Measurements from ENCODE around the gene C5orf63. TPM values are rescaled to one million over a fixed set of nuclear protein-coding genes. Genes with fewer than 3 reads are reported as not detected.
"Not testable (repeated sequence)": the region's sequence is repeated elsewhere in the genome, so short reads cannot be mapped to it uniquely, and the experiment has no call there.

Gene C5orf63
- total RNA-seq, 4 donors from 2014 or later: 1.7 to 12.1 (median 9.4) TPM

DNA sequence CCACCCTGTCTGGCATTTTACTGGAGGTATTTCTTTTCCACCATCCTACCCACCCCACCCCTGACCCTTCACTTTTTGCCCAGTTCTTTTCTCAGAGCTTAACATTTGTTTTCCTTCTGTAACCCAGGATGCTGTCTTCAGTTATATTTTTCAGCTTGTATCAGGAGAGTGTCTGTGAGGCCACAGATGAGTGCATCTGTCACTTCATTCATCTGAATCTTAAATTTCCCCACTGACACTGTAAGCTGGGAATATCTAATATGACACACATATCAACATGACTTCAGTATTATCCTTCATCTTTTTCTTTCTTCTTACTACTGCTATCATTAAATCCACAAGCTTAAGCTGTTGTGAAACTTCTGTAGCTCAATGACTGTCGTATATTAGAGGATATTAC is 47.8 kb downstream of the C5orf63 start:
- no peak for TF ChIP-seq POLR2A (IDR thresholded peaks at IDR 0.05)
- no peak for TF ChIP-seq CTCF (IDR thresholded peaks at IDR 0.05)
- Histone ChIP-seq H3K27me3 (no peaks in the 10 kb centered on the region), H3K36me3 (no peaks in the 10 kb centered on the region), H3K27ac (no peak overlapping the region), H3K4me1 (peaks cover 0 to 14% (median 0%) of the 10 kb centered on the region in 4 donors), H3K4me3 (no peak overlapping the region), H3K9me3 (no peaks in the 10 kb centered on the region)
- DNase-seq: no peak

DNA sequence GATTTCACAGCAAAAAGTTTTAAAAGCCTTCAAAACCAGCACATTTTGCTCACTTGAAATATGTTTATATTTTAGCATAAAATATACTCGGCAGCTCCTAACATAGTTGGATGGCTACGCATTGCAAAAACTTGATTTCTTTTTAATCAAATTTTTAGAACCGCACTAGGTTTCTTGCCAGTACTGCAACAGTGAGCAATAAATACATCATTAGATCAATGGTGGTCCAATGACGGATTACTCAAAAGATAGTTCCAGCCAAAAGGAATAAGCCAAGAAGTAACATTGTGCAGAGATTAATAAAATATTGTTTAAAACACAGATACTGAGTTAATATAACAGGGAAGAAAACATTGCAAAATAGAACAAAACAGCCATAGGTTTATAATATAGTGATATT is 48.5 kb downstream of the C5orf63 start:
- DNase-seq: no peak
- H3K4me3 ChIP-seq: no peak overlapping the region

GRCh38 chr5:127023552-127024191 is 49.6 kb downstream of the C5orf63 start:
- not testable (repeated sequence) for H3K9me3 ChIP-seq, H3K4me3 ChIP-seq, DNase-seq, H3K27ac ChIP-seq, H3K36me3 ChIP-seq, H3K27me3 ChIP-seq
- peaks cover 0 to 10% (median 0%) of the 10 kb centered on the region in 4 donors for H3K4me1 ChIP-seq

More for the DNA sequence above, 48.5 kb downstream of the C5orf63 start:
- Histone ChIP-seq H3K36me3 (no peaks in the 10 kb centered on the region), H3K4me1 (peaks cover 0 to 14% (median 0%) of the 10 kb centered on the region in 4 donors), H3K27me3 (no peaks in the 10 kb centered on the region), H3K9me3 (no peaks in the 10 kb centered on the region), H3K27ac (no peak overlapping the region)
- no peak for TF ChIP-seq CTCF (IDR thresholded peaks at IDR 0.05)
- no peak for TF ChIP-seq POLR2A (IDR thresholded peaks at IDR 0.05)

- no peak for DNase-seq
- no peaks in the 10 kb centered on the region for H3K9me3 ChIP-seq
- H3K36me3 ChIP-seq: no peaks in the 10 kb centered on the region
- no peak overlapping the region for H3K4me3 ChIP-seq
- TF ChIP-seq POLR2A (IDR thresholded peaks at IDR 0.05): no peak
- no peaks in the 10 kb centered on the region for H3K27me3 ChIP-seq
- no peak overlapping the region for H3K27ac ChIP-seq
- H3K4me1 ChIP-seq: peaks cover 0 to 2% (median 0%) of the 10 kb centered on the region in 4 donors
Observed at GRCh38 chr5:127022846-127023245, 50.5 kb downstream of the C5orf63 start.

DNA sequence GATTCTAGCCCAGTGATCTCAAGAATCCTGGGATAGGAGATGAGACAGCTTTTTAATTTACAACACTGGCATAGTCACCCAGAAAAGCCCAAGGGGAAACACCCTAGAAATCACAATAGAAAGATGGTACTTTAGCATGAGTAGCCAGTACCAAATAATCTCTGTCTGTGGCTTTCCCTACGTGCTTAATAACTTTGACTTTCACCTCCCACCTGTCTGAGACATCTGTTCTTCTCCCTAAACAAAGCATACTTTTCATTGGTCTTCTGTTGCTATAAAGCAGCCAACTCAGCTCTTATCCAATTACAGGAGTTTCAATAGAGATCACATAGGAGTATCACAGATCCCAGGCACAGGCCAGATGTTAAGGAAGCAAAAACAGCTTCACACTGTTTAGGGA is 53.4 kb downstream of the C5orf63 start:
- H3K27me3 ChIP-seq: no peaks in the 10 kb centered on the region
- no peaks in the 10 kb centered on the region for H3K36me3 ChIP-seq
- TF ChIP-seq CTCF (IDR thresholded peaks at IDR 0.05) (no peak), POLR2A (IDR thresholded peaks at IDR 0.05) (no peak)
- no peaks in the 10 kb centered on the region for H3K9me3 ChIP-seq
- no peak overlapping the region for H3K4me3 ChIP-seq
- H3K27ac ChIP-seq: no peak overlapping the region
- DNase-seq: no peak
- H3K4me1 ChIP-seq: peaks cover 0 to 10% (median 0%) of the 10 kb centered on the region in 4 donors

GRCh38 chr5:127016722-127017121 is 56.6 kb downstream of the C5orf63 start:
- not testable (repeated sequence) for H3K36me3 ChIP-seq, H3K4me3 ChIP-seq, H3K27me3 ChIP-seq, H3K27ac ChIP-seq, DNase-seq, H3K9me3 ChIP-seq
- peaks cover 0 to 12% (median 0%) of the 10 kb centered on the region in 4 donors for H3K4me1 ChIP-seq

DNA sequence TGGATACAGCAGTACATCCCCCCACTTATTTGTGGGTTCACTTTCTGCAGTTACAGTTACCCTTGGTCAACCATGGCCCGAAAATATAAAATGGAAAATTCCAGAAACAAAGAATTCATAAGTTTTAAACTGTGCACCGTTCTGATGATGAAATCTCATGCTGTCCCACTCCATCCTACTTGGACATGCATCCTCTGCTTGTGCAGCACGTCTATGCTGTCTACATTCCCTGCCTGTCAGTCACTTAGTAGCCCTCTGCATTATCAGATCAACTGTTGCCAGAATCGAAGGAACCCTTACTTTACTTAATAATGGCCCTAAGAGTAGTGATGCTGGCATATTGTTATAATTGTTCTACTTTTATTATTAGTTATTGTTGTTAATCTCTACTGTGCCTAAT is 57.6 kb downstream of the C5orf63 start:
- H3K27me3 ChIP-seq: no peaks in the 10 kb centered on the region
- no peaks in the 10 kb centered on the region for H3K36me3 ChIP-seq
- H3K27ac ChIP-seq: no peak overlapping the region
- H3K4me3 ChIP-seq: no peak overlapping the region
- DNase-seq: no peak
- TF ChIP-seq POLR2A (IDR thresholded peaks at IDR 0.05) (no peak), CTCF (IDR thresholded peaks at IDR 0.05) (no peak)
- H3K4me1 ChIP-seq: peaks cover 0 to 12% (median 0%) of the 10 kb centered on the region in 4 donors
- no peaks in the 10 kb centered on the region for H3K9me3 ChIP-seq

Data from Peyer's patch (tissue), 4 donors.